Activated CD8-positive, alpha-beta memory T cell treated with anti-CD3 and anti-CD28 coated beads, Interleukin-2, amount 50 U/mL, for 4 hours (primary cell): ENCODE data around the gene FMC1.
"Not testable (repeated sequence)": the region's sequence is repeated elsewhere in the genome, so short reads cannot be mapped to it uniquely, and the experiment has no call there.

Source experiments
- DNase-seq: peaks from one replicate; pipeline ENCODE4 v3.0.0-alpha.2; 2020

Gene FMC1

GRCh38 chr7:139341058-139341775 lies at the start of gene FMC1:
TSS of gene FMC1 (plus strand) at chr7:139341337. CDS start at chr7:139341385, 48 bp downstream.
- DNase-seq, result peak; percentile 78

- no peak for DNase-seq
Observed at GRCh38 chr7:139292821-139293220, 48.3 kb upstream of the FMC1 start.

GRCh38 chr7:139293534-139293933 lies 47.6 kb upstream of the FMC1 start:
- DNase-seq, result no peak

GRCh38 chr7:139294241-139294640 lies 46.9 kb upstream of the FMC1 start:
- DNase-seq, result no peak

GRCh38 chr7:139294951-139295575 lies 46.1 kb upstream of the FMC1 start:
- DNase-seq, result no peak

GRCh38 chr7:139297795-139298194 lies 43.3 kb upstream of the FMC1 start:
- no peak for DNase-seq

GRCh38 chr7:139299296-139299695 lies 41.8 kb upstream of the FMC1 start:
- DNase-seq, result no peak

GRCh38 chr7:139300390-139300789 lies 40.7 kb upstream of the FMC1 start:
- DNase-seq, result no peak

GRCh38 chr7:139304517-139304916 lies 36.6 kb upstream of the FMC1 start:
- DNase-seq, result no peak

- no peak for DNase-seq
Observed at GRCh38 chr7:139317939-139318505, 23.1 kb upstream of the FMC1 start.

GRCh38 chr7:139321071-139321745 lies 19.9 kb upstream of the FMC1 start:
- DNase-seq, result no peak

GRCh38 chr7:139324709-139325108 lies 16.4 kb upstream of the FMC1 start:
- DNase-seq, result not testable (repeated sequence)

- no peak for DNase-seq
Observed at GRCh38 chr7:139328375-139328774, 12.8 kb upstream of the FMC1 start.

- no peak for DNase-seq
Observed at GRCh38 chr7:139329119-139329518, 12.0 kb upstream of the FMC1 start.

- DNase-seq, result no peak
Observed at GRCh38 chr7:139330333-139331030, 10.7 kb upstream of the FMC1 start.

- no peak for DNase-seq
Observed at GRCh38 chr7:139332697-139333359, 8.3 kb upstream of the FMC1 start.

GRCh38 chr7:139333443-139333842 lies 7.7 kb upstream of the FMC1 start:
- DNase-seq, result not testable (repeated sequence)

- no peak for DNase-seq
Observed at GRCh38 chr7:139334399-139335150, 6.6 kb upstream of the FMC1 start.

GRCh38 chr7:139339025-139339424 lies 2.1 kb upstream of the FMC1 start:
- no peak for DNase-seq

- DNase-seq, result no peak
Observed at GRCh38 chr7:139339698-139340036, 1.5 kb upstream of the FMC1 start.

- peak; percentile 98 for DNase-seq
Observed at GRCh38 chr7:139340037-139340807, 915 bp upstream of the FMC1 start.
